ENCODE data around the gene SORBS1.

GRCh38 chr10:95359466-95359865, 201.7 kb downstream of the SORBS1 start:
- TF ChIP-seq CTCF (IDR thresholded peaks at IDR 0.05): no peak
- no peak for TF ChIP-seq EZH2 (IDR thresholded peaks at IDR 0.05; ENCODE audit: borderline replicate concordance, insufficient read depth, low read depth, low read length, poor library complexity, severe bottlenecking)
